Measurements from ENCODE around the gene COTL1. TPM values are rescaled to one million over a fixed set of nuclear protein-coding genes. Genes with fewer than 3 reads are reported as not detected.

Gene COTL1
- total and polyA plus RNA-seq, 4 donors: 12.0 to 59.5 (median 23.0) TPM

- TF ChIP-seq, protein P1, sequence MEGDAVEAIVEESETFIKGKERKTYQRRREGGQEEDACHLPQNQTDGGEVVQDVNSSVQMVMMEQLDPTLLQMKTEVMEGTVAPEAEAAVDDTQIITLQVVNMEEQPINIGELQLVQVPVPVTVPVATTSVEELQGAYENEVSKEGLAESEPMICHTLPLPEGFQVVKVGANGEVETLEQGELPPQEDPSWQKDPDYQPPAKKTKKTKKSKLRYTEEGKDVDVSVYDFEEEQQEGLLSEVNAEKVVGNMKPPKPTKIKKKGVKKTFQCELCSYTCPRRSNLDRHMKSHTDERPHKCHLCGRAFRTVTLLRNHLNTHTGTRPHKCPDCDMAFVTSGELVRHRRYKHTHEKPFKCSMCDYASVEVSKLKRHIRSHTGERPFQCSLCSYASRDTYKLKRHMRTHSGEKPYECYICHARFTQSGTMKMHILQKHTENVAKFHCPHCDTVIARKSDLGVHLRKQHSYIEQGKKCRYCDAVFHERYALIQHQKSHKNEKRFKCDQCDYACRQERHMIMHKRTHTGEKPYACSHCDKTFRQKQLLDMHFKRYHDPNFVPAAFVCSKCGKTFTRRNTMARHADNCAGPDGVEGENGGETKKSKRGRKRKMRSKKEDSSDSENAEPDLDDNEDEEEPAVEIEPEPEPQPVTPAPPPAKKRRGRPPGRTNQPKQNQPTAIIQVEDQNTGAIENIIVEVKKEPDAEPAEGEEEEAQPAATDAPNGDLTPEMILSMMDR (IDR thresholded peaks at IDR 0.05; ENCODE audit: low read depth, low read length, missing input control): no peak
Measured at GRCh38 chr16:84570739-84571403, 47.0 kb downstream of the COTL1 start (continued).

- DNase-seq (ENCODE audit: low spot score): no peak
- peaks cover 0 to 2% (median under 1%) of the 10 kb centered on the region in 4 donors for H3K9me3 ChIP-seq (ENCODE audit: control insufficient read depth in 4 of 4, low read length in 3 of 4)
- H3K27ac ChIP-seq (ENCODE audit: low read depth in 1 of 2, low read length in 2 of 2): no peak overlapping the region
- no peak overlapping the region for H3K9ac ChIP-seq (ENCODE audit: low read depth in 1 of 2, low read length in 2 of 2)
- 77% methylated on average over 9 of the region's 9 CpGs for WGBS
- no peaks in the 10 kb centered on the region for H3K27me3 ChIP-seq (ENCODE audit: control insufficient read depth in 4 of 4, insufficient read depth in 4 of 4, low read length in 3 of 4)
- H3K4me1 ChIP-seq (ENCODE audit: control insufficient read depth in 4 of 4, insufficient read depth in 4 of 4, low read length in 3 of 4): no peaks in the 10 kb centered on the region
- TF ChIP-seq RXRA (IDR thresholded peaks at IDR 0.05) (no peak), NR2F2 (IDR thresholded peaks at IDR 0.05) (no peak), HNF4G (IDR thresholded peaks at IDR 0.05) (no peak)
- H3K4me3 ChIP-seq (ENCODE audit: low read depth in 1 of 3, low read length in 3 of 3): no peak overlapping the region
- H3K36me3 ChIP-seq (ENCODE audit: control insufficient read depth in 4 of 4, insufficient read depth in 3 of 4, low read depth in 1 of 4, low read length in 3 of 4): peaks cover 0 to 3% (median 0%) of the 10 kb centered on the region in 4 donors
Measured at GRCh38 chr16:84569382-84569987, 48.4 kb downstream of the COTL1 start.

- H3K36me3 ChIP-seq (ENCODE audit: control insufficient read depth in 4 of 4, insufficient read depth in 3 of 4, low read depth in 1 of 4, low read length in 3 of 4): peaks cover 0 to 3% (median 0%) of the 10 kb centered on the region in 4 donors
- H3K4me1 ChIP-seq (ENCODE audit: control insufficient read depth in 4 of 4, insufficient read depth in 4 of 4, low read length in 3 of 4): no peaks in the 10 kb centered on the region
- no peak overlapping the region for H3K27ac ChIP-seq (ENCODE audit: low read depth in 1 of 2, low read length in 2 of 2)
Measured at GRCh38 chr16:84568066-84568465, 49.8 kb downstream of the COTL1 start.

DNA sequence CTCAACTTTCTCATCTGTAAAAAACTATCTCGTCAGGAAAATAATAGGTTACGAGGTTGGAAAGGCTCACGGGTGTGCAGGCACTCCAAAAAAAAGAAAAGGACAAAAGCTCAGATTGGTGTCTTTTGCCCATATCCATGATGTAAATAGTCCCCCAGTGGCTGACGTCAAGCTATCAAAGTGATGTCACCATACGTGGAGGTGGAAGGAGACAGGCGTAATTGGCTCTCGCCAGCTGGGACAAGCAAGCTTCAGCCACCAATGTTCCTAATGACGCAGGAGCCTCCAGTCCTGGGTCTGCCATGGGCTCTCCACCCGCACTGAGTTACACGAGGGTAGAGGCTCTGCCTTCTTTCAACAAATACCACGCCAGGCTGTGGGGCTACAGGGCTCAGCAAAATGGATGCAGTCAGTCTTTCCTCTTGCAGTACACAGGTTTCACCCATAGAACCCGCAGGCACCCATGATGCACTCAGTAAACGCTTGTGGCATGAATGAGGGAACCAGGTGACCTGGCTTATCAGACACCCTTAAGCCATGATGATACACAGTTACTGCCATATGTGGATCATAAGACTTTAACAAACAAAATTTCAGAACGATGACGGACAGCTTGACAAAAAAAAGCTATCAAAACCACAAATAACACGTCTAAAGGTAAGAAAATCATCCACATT lies 50.5 kb downstream of the COTL1 start:
- H3K4me1 ChIP-seq (ENCODE audit: control insufficient read depth in 4 of 4, insufficient read depth in 4 of 4, low read length in 3 of 4): no peaks in the 10 kb centered on the region
- WGBS: 87% methylated on average over 16 of the region's 16 CpGs
- no peak overlapping the region for H3K9ac ChIP-seq (ENCODE audit: low read depth in 1 of 2, low read length in 2 of 2)
- TF ChIP-seq MAX (IDR thresholded peaks at IDR 0.05): no peak
- TF ChIP-seq REST (IDR thresholded peaks at IDR 0.05): no peak
- TF ChIP-seq RAD21 (IDR thresholded peaks at IDR 0.05): no peak
- TF ChIP-seq ZBTB33 (IDR thresholded peaks at IDR 0.05): no peak
- TF ChIP-seq HNF4A (conservative IDR thresholded peaks at IDR 0.05): no peak
- no peak for TF ChIP-seq HNF4G (IDR thresholded peaks at IDR 0.05)
- TF ChIP-seq JUND (IDR thresholded peaks at IDR 0.05): no peak
- no peak overlapping the region for H3K4me3 ChIP-seq (ENCODE audit: low read depth in 1 of 3, low read length in 3 of 3)
- H3K27me3 ChIP-seq (ENCODE audit: control insufficient read depth in 4 of 4, insufficient read depth in 4 of 4, low read length in 3 of 4): no peaks in the 10 kb centered on the region
- no peak overlapping the region for H3K27ac ChIP-seq (ENCODE audit: low read depth in 1 of 2, low read length in 2 of 2)
- H3K36me3 ChIP-seq (ENCODE audit: control insufficient read depth in 4 of 4, insufficient read depth in 3 of 4, low read depth in 1 of 4, low read length in 3 of 4): peaks cover 0 to 3% (median 0%) of the 10 kb centered on the region in 4 donors
- H3K9me3 ChIP-seq (ENCODE audit: control insufficient read depth in 4 of 4, low read length in 3 of 4): peaks cover 0 to 2% (median under 1%) of the 10 kb centered on the region in 4 donors
- no peak for DNase-seq (ENCODE audit: low spot score)

More at GRCh38 chr16:84568066-84568465, 49.8 kb downstream of the COTL1 start:
- Histone ChIP-seq H3K27me3 (ENCODE audit: control insufficient read depth in 4 of 4, insufficient read depth in 4 of 4, low read length in 3 of 4) (no peaks in the 10 kb centered on the region), H3K4me3 (ENCODE audit: low read depth in 1 of 3, low read length in 3 of 3) (no peak overlapping the region), H3K9me3 (ENCODE audit: control insufficient read depth in 4 of 4, low read length in 3 of 4) (peaks cover 0 to 2% (median under 1%) of the 10 kb centered on the region in 4 donors), H3K9ac (ENCODE audit: low read depth in 1 of 2, low read length in 2 of 2) (no peak overlapping the region)
- no peak for TF ChIP-seq RAD21 (IDR thresholded peaks at IDR 0.05)
- no peak for TF ChIP-seq HNF4A (conservative IDR thresholded peaks at IDR 0.05)
- no peak for DNase-seq (ENCODE audit: low spot score)
- 93% methylated on average over 9 of the region's 9 CpGs for WGBS

Data from liver (tissue), 9 donors.